GM19468 (cell line): ENCODE results near the gene FBL.

ENCODE experiments used
- ATAC-seq: cut with Tn5 transposase; IDR thresholded peaks from one replicate; pipeline ENCODE4 v1.9.1; 2021; ENCODE audit warnings: mild to moderate bottlenecking, moderate library complexity, moderate number of reproducible peaks; ENCODE audit not compliant: unreplicated experiment; ENCODE audit errors: extremely low read depth

FBL gene

GRCh38 chr19:39805104-39805503, 41.1 kb downstream of the FBL start:
- no peak for ATAC-seq

GRCh38 chr19:39802958-39803357, 43.2 kb downstream of the FBL start:
- ATAC-seq = no peak

GRCh38 chr19:39797083-39797482, 49.1 kb downstream of the FBL start:
- no peak for ATAC-seq

- no peak for ATAC-seq
These were observed 50.1 kb downstream of the FBL start for GRCh38 chr19:39796000-39796498.

GRCh38 chr19:39795001-39795400, 51.2 kb downstream of the FBL start:
- no peak for ATAC-seq

GRCh38 chr19:39792999-39793546, 53.1 kb downstream of the FBL start:
- ATAC-seq = no peak

GRCh38 chr19:39788244-39788643, 57.9 kb downstream of the FBL start:
- ATAC-seq = no peak
